OCI-LY1 (cell line): Measurements from ENCODE around the gene ZFP92.

ENCODE experiments used
- H2AFZ ChIP-seq: fragments of 200-600 bp; sonication (generic), shearing (Covaris generic); 2 replicates; pipeline ENCODE4 v1.6.0; 2014; ENCODE audit warnings: antibody characterized with exemption, mild to moderate bottlenecking, low read length
- H3F3A ChIP-seq: fragments of 200-600 bp; sonication (generic), shearing (Covaris generic); 2 replicates; pipeline ENCODE4 v1.6.0; 2014; ENCODE audit warnings: mild to moderate bottlenecking, antibody characterized with exemption, low read length, moderate library complexity; ENCODE audit not compliant: insufficient read depth
- H3K27ac ChIP-seq: fragments of 200-600 bp; sonication (generic); 2 replicates; pipeline ENCODE4 v1.5.1; 2014; ENCODE audit warnings: low read length, mixed run types, mild to moderate bottlenecking, low read depth; ENCODE audit not compliant: poor library complexity, severe bottlenecking
- H3K27me3 ChIP-seq: fragments of 200-600 bp; sonication (generic); 2 replicates; pipeline ENCODE4 v1.6.0; 2014; ENCODE audit warnings: antibody characterized with exemption, mild to moderate bottlenecking, low read length, moderate library complexity; ENCODE audit not compliant: insufficient read depth
- H3K36me3 ChIP-seq: fragments of 200-600 bp; sonication (generic); 2 replicates; pipeline ENCODE4 v1.6.1; 2014; ENCODE audit warnings: mild to moderate bottlenecking, antibody characterized with exemption, low read length, moderate library complexity, mixed read lengths; ENCODE audit not compliant: insufficient read depth
- H3K4me1 ChIP-seq: fragments of 200-600 bp; sonication (generic); 2 replicates; pipeline ENCODE4 v1.5.1; 2014; ENCODE audit warnings: mild to moderate bottlenecking, low read length, moderate library complexity; ENCODE audit not compliant: insufficient read depth, severe bottlenecking
- H3K4me2 ChIP-seq: fragments of 200-600 bp; sonication (generic), shearing (Covaris generic); 2 replicates; pipeline ENCODE4 v1.6.1; 2014; ENCODE audit warnings: low read length
- H3K4me3 ChIP-seq: fragments of 200-600 bp; sonication (generic); 2 replicates; pipeline ENCODE4 v1.5.1; 2014; ENCODE audit warnings: low read length, low read depth, mild to moderate bottlenecking, mixed read lengths; ENCODE audit not compliant: poor library complexity, severe bottlenecking
- H3K79me2 ChIP-seq: fragments of 200-600 bp; shearing (Covaris generic); 2 replicates; pipeline ENCODE4 v1.6.1; 2016; ENCODE audit warnings: mixed run types, low read length, mixed read lengths; ENCODE audit not compliant: insufficient read depth
- H3K9ac ChIP-seq: fragments of 200-600 bp; sonication (generic), shearing (Covaris generic); 2 replicates; pipeline ENCODE4 v1.6.1; 2014; ENCODE audit warnings: mild to moderate bottlenecking, low read length, mixed read lengths
- H3K9me2 ChIP-seq: fragments of 200-600 bp; sonication (generic), shearing (Covaris generic); 2 replicates; pipeline ENCODE4 v1.6.1; 2014; ENCODE audit warnings: low read depth, mild to moderate bottlenecking, low read length, mixed read lengths
- H3K9me3 ChIP-seq: fragments of 200-600 bp; shearing (Covaris generic); 2 replicates; pipeline ENCODE4 v1.6.1; 2014; ENCODE audit warnings: low read length, mixed read lengths
- H4K20me1 ChIP-seq: fragments of 200-600 bp; sonication (generic), shearing (Covaris generic); 2 replicates; pipeline ENCODE4 v1.6.0; 2016; ENCODE audit warnings: mild to moderate bottlenecking, low read length; ENCODE audit not compliant: insufficient read depth
- CTCF ChIP-seq: fragments of 200-600 bp; sonication (generic), shearing (Covaris generic); IDR thresholded peaks from 2 replicates; pipeline ENCODE4 v1.5.1; 2017; ENCODE audit warnings: mild to moderate bottlenecking, antibody characterized with exemption, low read length, moderate library complexity, mixed read lengths
- EZH2 ChIP-seq: fragments of 200-600 bp; sonication (generic), shearing (Covaris generic); IDR thresholded peaks from 2 replicates; pipeline ENCODE4 v1.8.0; 2017; ENCODE audit warnings: borderline replicate concordance, mixed run types, mild to moderate bottlenecking, antibody characterized with exemption, low read length, moderate library complexity, mixed read lengths

Gene ZFP92

GRCh38 chrX:153456704-153457103, 45.4 kb downstream of the ZFP92 start:
- Histone ChIP-seq H3F3A (no peaks in the 10 kb centered on the region), H3K9me3 (no peaks in the 10 kb centered on the region), H3K27me3 (no peaks in the 10 kb centered on the region), H3K27ac (no peak overlapping the region), H2AFZ (no peak overlapping the region), H3K4me2 (no peak overlapping the region), H3K4me3 (no peak overlapping the region), H3K4me1 (no peaks in the 10 kb centered on the region), H3K9ac (no peak overlapping the region), H3K79me2 (no peaks in the 10 kb centered on the region), H3K36me3 (peaks cover 10% of the 10 kb centered on the region; the same call in 1 of the 2 replicates), H3K9me2 (no peaks in the 10 kb centered on the region), H4K20me1 (no peaks in the 10 kb centered on the region)
- TF ChIP-seq CTCF, result no peak
- TF ChIP-seq EZH2, result no peak

- H3K9me2 ChIP-seq, result no peaks in the 10 kb centered on the region
- H3K27me3 ChIP-seq, result no peaks in the 10 kb centered on the region
- H3K9ac ChIP-seq, result no peak overlapping the region
- H3K4me1 ChIP-seq, result no peaks in the 10 kb centered on the region
- no peak overlapping the region for H2AFZ ChIP-seq
- H3K27ac ChIP-seq, result no peak overlapping the region
- H3K79me2 ChIP-seq, result no peaks in the 10 kb centered on the region
- peaks cover 11% of the 10 kb centered on the region; the same call in 1 of the 2 replicates for H3K36me3 ChIP-seq
- H3K9me3 ChIP-seq, result no peaks in the 10 kb centered on the region
- H3K4me3 ChIP-seq, result no peak overlapping the region
- no peaks in the 10 kb centered on the region for H4K20me1 ChIP-seq
- no peak for TF ChIP-seq CTCF
- no peak for TF ChIP-seq EZH2
- no peak overlapping the region for H3K4me2 ChIP-seq
- H3F3A ChIP-seq, result no peaks in the 10 kb centered on the region
Measured at GRCh38 chrX:153457136-153457825, 46.0 kb downstream of the ZFP92 start.

- peaks cover 11% of the 10 kb centered on the region; the same call in 1 of the 2 replicates for H3K36me3 ChIP-seq
- no peaks in the 10 kb centered on the region for H3K9me3 ChIP-seq
- no peaks in the 10 kb centered on the region for H3K27me3 ChIP-seq
- H3K9ac ChIP-seq, result no peak overlapping the region
- H2AFZ ChIP-seq, result no peak overlapping the region
- H3K4me3 ChIP-seq, result no peak overlapping the region
- no peak overlapping the region for H3K4me2 ChIP-seq
- H3K27ac ChIP-seq, result no peak overlapping the region
- no peaks in the 10 kb centered on the region for H3F3A ChIP-seq
- H4K20me1 ChIP-seq, result no peaks in the 10 kb centered on the region
- no peaks in the 10 kb centered on the region for H3K79me2 ChIP-seq
- no peaks in the 10 kb centered on the region for H3K9me2 ChIP-seq
- TF ChIP-seq EZH2, result no peak
- TF ChIP-seq CTCF, result no peak
- H3K4me1 ChIP-seq, result no peaks in the 10 kb centered on the region
Measured at GRCh38 chrX:153457827-153458466, 46.7 kb downstream of the ZFP92 start.
